ENCODE results near the gene KCTD1. TPM values are rescaled to one million over a fixed set of nuclear protein-coding genes. Genes with fewer than 3 reads are reported as not detected.
A peak's percentile ranks its signal among the peaks of the same experiment; 100 is the strongest.

KCTD1 gene
- total and polyA plus RNA-seq, 8 donors, result 12.1 to 21.7 (median 16.8) TPM

GRCh38 chr18:26470011-26470637, 78.2 kb downstream of the KCTD1 start:
- no peaks in the 10 kb centered on the region for H3K9me3 ChIP-seq
- intact Hi-C loops (cut with DNase I), result no loop called here
- no peak overlapping the region for H3K4me3 ChIP-seq
- no peaks in the 10 kb centered on the region for H3K4me1 ChIP-seq
- no peaks in the 10 kb centered on the region for H3K27me3 ChIP-seq
- H3K36me3 ChIP-seq, result no peaks in the 10 kb centered on the region
- ATAC-seq (no peak), DNase-seq (no peak)
- H3K27ac ChIP-seq, result no peak overlapping the region
- no peak for TF ChIP-seq CTCF (IDR thresholded peaks at IDR 0.05)

DNA sequence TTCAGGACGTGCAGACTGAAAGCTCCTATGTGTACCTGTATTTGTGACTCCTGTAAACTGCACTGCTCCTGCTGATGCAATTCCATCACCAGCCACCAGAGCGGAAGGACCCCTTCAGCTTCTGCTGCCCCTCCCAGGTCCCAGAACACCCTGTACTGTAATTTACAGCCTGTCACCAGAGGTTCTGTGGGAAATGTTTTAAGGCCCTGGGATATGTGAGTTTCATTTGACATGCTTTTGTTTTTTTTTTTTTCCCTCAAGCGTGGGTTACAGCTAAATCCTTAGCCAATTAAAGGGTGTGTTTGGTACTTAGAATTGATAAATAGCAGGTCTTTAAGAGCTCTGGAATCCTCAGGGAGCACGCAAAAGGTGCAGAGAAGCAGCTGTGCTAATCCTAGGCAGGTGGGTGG, 79.4 kb downstream of the KCTD1 start:
- H3K4me1 ChIP-seq, result no peaks in the 10 kb centered on the region
- H3K27ac ChIP-seq, result no peak overlapping the region
- DNase-seq, result no peak
- H3K36me3 ChIP-seq, result no peaks in the 10 kb centered on the region
- peak in 1 of 2 donors; percentile 26 for TF ChIP-seq CTCF (IDR thresholded peaks at IDR 0.05)
- no peak overlapping the region for H3K4me3 ChIP-seq
- H3K9me3 ChIP-seq, result no peaks in the 10 kb centered on the region
- intact Hi-C loops (cut with DNase I), result no loop called here
- no peaks in the 10 kb centered on the region for H3K27me3 ChIP-seq
- peak; percentile 27 for ATAC-seq

DNA sequence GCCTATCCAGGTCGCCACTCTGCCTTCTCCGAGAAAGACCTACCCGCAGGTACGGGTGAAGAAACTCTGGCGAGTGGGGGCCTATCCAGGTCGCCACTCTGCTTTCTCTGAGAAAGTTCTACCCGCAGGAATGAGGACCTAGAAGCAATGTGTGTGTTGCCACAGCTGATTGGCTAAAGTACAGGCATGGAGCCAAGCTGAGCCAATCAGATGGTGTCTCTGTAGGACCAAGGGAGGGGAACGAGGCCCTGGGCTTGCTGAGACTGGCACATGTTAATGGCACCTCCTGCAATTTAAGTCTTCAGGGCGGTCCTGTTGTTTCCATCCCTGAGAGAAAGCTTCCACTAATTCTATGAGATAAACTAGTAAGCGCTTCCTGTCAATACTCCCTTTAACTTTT, 82.3 kb downstream of the KCTD1 start:
- ATAC-seq (no peak), DNase-seq (no peak)
- intact Hi-C loops (cut with DNase I), result no loop called here
- Histone ChIP-seq H3K9me3 (no peaks in the 10 kb centered on the region), H3K4me1 (peaks cover 0 to 4% of the 10 kb centered on the region in 2 donors), H3K27me3 (no peaks in the 10 kb centered on the region), H3K27ac (no peak overlapping the region), H3K36me3 (no peaks in the 10 kb centered on the region), H3K4me3 (no peak overlapping the region)
- no peak for TF ChIP-seq CTCF (IDR thresholded peaks at IDR 0.05)

DNA sequence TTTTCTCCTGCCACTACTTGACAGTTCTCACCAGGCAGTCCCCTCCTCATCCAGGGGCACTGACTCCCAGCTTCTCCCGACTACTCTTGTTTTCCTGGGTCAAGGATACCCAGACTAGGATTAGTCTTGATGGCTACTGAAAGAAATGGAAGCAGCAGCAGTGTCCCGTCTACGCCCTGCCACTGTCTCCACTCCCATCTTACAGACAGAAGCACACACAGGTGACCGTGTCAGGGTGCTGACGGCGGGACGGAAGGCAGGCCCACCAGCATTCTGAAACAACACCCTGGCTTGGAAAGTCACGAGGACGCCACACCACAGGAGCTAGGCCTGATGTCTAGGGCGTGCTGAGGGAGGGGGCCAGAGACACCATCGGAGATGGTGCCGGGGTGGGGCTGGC, 82.9 kb downstream of the KCTD1 start:
- no peak for TF ChIP-seq CTCF (IDR thresholded peaks at IDR 0.05)
- Histone ChIP-seq H3K36me3 (no peaks in the 10 kb centered on the region), H3K27me3 (no peaks in the 10 kb centered on the region), H3K4me1 (peaks cover 0 to 6% of the 10 kb centered on the region in 2 donors), H3K9me3 (no peaks in the 10 kb centered on the region), H3K27ac (no peak overlapping the region), H3K4me3 (no peak overlapping the region)
- intact Hi-C loops (cut with DNase I), result no loop called here
- DNase-seq, result no peak
- ATAC-seq, result no peak

GRCh38 chr18:26464128-26465011, 84.0 kb downstream of the KCTD1 start:
- H3K27me3 ChIP-seq, result no peaks in the 10 kb centered on the region
- no peak overlapping the region for H3K4me3 ChIP-seq
- H3K9me3 ChIP-seq, result no peaks in the 10 kb centered on the region
- intact Hi-C loops (cut with DNase I), result no loop called here
- no peak for DNase-seq
- peaks cover 0 to 3% of the 10 kb centered on the region in 2 donors for H3K36me3 ChIP-seq
- no peak for ATAC-seq
- no peak for TF ChIP-seq CTCF (IDR thresholded peaks at IDR 0.05)
- no peak overlapping the region for H3K27ac ChIP-seq
- peaks cover 0 to 6% of the 10 kb centered on the region in 2 donors for H3K4me1 ChIP-seq

All from left lung (tissue), 10 donors.